GM21717 (cell line): ENCODE results near the gene C5.

ENCODE experiments used
- ATAC-seq: cut with Tn5 transposase; IDR thresholded peaks from one replicate; pipeline ENCODE4 v1.9.1; 2021; ENCODE audit warnings: mild to moderate bottlenecking, moderate library complexity; ENCODE audit not compliant: unreplicated experiment

Gene C5

DNA sequence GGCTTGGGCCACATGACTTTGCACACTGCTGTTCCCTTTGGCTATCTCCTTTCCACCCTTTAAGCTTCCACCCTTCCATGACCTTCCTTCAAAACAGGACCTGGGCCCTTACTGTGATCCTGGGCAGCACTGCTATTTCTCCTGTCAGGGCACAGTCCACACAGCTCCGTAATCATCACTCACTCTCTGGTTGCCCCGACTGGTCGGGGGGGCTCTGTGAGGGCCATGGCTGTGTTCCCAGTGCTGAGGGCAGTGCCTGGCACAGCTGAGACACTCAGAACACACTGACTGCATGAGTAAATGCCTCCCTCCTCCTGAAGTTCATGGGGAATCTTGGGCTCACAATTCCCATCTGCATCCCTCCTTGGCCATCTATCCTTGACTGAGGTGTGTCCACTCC is 135.7 kb downstream of the C5 start:
- ATAC-seq, result no peak

DNA sequence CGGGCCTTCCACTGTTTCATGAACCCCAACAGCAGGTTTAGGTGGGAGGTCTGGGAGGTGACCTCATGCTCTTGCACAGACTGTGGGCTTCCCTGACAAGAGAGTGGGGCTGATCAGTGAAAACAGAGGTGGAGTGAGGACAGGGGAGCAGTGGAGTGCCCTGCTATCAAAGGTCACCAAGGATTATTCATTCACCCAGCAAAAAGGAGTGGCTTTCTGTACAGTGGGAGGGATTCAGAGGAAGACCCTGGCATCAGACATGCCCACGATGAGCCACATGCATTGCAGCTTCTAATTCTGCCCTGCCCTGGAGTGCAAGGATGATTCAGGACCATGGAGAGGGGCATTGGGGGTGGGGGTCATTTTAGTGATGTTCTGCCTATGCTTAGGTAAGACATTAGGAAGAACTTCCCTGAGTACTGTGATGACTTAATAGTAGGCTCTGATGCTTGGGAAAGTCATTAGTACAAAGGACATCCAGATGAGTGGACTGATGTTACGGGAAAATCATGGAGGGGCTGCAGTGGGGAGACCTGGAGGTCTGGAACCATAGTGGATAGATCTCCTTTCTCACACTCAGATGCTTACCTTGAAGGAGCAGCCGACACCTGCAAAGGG is 136.3 kb downstream of the C5 start:
- no peak for ATAC-seq

DNA sequence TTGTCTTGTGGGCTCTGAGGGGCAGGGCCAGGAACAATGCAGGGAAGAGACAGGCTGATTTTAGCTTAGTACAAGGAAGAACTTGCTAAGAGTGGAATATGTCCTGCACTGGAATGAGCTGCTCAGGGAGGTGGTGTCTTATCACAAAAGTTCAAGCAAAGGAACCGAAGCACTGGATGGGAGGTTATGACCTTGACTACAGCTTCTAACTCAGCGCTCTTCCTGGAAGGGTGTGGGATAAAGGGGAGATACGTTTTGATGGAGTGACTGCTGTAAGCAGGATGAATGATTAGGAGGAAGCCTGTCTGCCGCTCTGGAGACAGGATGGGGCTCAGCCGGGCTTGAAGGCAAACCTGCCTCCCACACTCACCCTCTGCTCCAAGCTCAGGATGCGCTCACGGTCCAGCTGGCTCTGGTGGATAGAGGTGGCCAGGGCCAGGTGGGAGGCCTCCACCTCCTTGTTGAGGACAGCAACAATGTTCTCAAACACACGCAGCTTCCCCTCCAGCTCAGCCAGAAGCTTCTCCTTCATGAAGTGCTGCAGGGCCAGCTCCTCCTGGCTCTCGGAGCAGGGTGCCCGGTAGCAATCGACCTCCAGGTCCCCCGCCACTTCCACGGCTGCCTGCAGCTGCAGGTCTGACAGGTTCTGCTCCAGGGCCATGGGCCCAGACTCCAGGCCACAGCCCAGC is 137.0 kb downstream of the C5 start:
- ATAC-seq, result no peak

DNA sequence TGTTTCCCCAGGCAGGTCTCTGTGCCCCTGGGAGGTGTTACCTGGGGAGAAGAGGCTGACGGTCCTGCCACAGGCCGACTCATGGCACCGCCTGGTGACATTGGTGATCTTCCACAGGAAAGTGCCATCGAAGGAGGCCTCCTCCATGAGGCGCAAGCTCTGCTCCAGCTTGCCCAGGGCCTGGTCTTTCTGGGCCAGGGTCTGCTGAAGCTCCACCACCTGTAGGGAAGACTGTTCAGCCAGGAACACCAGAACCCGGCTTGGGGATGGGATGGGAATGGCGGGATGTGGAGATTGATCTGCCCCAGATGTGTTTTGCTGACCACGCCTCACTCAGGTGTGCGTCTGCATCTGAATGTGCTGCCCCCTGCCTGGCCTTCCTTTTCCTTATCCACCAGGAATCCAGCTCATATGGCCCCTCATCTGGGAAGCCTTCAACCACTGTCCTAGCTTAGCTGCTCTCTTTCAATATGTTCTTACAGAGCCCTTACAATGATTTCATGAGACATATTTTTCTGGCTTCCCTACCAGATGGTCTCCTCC is 138.7 kb downstream of the C5 start:
- ATAC-seq, result no peak

DNA sequence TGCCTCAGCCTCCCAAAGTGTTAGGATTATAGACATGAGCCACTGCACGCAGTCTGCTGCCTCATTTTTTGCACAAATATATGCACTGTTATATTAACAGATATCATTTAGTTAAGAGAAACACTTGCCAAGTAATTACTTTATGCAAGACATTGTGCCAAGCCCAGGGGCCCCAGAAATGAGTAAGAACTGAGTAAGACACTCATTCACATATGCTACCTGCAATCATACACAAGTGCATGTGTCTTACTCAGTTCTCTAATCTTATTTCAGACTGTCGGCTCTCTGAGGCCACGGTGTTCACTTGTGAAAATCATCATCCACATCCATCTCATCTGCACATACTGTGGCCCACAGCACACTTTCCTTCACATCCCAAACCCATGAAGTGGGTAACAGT is 139.4 kb downstream of the C5 start:
- no peak for ATAC-seq

DNA sequence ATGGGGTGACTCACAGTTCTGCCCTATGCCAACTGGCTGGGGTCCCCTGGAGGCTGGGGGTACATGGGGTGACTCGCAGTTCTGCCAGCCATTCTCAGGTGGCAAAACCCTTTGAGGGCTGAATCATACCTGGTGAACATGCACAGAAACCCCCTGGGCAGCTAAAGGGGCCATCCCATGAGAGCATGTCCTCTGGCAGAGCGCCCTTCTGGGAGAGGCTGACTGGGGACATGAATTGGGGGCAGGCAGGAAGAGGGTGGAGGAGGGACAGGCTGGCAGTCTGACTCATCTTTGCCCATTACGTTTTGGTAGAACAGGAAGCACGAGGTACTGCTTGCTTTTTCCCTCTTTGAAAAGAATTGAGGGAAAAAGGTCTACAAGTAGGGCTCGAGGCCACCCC is 140.2 kb downstream of the C5 start:
- no peak for ATAC-seq

DNA sequence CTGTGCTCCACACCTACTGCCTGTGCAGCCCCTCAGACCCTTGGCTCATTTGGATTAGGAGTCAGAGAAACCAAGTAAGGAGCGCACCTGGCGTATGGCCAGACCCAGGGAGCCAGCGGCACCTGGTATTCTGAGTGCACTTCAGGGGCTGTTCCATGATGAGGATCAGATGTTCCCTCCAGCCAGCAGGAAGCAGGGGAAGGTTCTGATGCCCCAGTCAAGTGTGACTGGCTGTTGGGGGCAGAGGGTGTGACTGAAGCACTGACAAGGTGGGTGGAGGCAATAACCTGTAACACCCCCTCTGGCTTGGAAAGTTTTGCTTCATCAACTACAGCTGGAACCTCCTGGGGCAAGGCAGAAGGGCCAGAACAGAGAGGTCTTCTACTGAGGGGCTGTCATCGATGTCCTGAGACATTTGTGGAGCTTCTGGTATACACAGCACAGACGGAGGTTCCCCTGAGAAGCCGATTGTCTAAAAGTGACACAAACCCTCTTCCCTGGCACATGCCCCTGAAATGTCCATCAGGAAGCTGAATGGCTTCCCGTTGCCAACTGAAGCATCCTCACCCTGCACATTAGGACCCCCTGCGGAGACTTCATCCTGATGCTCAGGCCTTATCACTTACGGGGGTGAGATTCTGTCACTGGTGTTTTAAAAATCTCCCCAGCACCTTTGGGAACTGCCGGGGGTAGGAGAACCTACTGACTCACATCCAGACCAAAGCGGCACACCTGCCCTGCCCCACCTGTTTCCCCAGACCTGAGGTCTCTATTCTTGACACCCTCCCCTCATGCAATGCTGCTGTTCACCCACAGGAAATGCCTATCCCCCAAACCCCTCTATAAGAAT is 144.5 kb downstream of the C5 start:
- ATAC-seq, result no peak

DNA sequence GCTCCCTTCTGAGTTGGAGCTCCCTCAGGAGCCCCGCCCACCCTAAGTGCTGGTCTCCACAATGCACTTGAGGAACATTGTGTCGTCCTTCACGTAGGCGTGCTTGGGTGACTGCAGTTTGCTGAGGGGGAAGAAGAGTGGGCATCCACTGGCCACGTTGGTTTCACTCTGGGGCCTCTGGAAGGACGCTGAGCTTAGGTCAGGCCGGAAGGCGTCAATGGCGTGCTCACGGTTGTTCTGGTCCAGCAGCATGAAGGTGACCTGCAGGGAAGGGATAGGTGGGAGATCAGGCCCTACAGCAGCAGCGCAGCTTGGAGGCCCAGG is 145.1 kb downstream of the C5 start:
- ATAC-seq, result no peak

DNA sequence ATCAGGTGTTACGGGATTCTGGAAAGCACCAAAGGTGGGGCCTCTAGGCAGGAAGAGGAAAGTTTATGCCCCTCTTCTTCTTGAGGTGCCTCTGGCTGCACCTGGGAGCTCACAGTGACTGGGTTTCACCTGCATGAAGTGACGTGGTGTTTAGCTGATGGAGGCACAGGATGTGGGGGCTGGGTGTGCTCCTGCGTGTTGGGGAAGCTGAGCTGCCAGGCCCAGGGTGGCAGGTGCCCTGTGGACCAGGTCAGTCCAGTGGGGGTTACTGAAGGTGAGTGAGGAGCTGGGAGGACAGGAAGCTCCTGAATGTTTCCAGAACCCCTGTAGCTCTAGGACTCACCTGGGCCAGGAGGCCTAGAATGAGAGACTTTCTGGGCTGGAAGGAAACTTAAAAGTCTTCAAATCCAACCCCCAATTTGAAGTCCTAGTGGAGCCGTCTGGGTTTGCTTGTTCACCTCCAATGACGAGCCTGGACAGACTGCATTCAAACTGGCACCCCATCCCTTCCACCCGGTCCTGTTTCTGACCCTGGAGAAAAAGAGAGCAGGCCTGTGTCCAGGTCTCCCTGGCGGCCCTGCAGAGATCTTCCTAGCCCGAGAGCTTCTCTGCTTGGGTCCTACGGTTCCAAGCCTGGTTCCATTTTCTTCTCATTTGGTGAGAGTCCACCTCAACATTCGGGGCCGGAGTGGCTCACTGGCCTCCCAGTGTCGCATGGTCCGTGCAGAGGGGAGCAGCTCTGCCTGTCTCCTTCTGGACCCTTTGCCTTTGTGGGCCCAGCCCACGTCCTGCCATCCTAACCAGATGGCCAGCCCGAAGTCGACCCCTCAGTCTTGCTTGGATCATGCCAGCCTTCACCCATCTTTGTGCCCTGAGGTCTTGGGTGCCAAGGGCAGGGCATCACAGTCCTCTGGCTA is 145.8 kb downstream of the C5 start:
- no peak for ATAC-seq

DNA sequence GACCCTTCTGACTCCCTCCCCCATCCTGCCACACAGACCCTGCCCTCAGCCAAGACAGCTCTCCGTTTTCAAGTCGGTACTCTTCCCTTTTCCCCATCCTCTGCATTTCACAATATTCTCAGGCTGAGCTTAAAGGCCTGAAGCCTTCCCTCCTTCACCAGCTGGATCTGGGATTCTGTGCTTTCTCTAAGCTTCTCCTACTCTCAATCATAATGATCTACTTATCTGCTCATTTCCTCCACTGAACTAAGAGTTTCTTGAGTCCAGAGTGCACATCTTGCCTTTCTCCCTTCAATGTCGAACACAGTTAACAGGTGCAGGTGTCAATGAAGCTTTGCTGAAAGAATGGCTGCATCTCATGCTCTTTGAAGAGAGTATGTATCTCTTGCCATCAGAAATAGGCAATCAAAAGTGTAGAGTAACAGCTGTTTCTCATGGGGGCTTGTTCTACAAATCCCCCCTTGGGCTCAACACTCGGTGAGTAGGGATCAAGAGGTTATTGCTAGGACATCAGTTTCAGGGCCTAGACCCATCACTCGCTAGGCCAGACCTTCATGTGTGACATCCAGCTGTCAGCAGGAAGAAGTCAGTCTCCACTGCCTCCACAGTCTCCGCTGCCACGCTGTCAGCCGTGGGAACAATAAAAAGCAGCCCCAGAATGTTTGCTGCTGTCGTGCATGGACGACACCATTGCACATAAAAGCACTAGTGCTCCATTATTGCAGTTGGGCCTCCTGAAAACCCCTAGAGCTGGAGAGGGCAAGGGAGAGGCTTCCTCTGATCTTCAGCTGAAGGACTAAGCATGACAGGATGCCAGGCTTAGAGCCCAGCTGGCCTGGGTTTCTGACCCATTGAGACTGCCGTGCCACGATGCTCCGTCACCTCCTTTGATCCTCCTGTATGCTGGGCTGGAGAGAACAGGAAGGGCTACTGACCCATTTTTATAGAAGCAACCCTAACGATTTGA is 147.2 kb downstream of the C5 start:
- ATAC-seq, result no peak
